H1 (cell line): Measurements from ENCODE around the gene CCDC60. TPM values are rescaled to one million over a fixed set of nuclear protein-coding genes. Genes with fewer than 3 reads are reported as not detected.

Experiments used
- CTCF ChIA-PET: fragments of 300-600 bp; sonication (Branson Sonifier 250); formaldehyde crosslinking; loops from one replicate; lab custom pipeline; 2021; ENCODE audit not compliant: partially characterized antibody; lab: Charles Lee
- POLR2A ChIA-PET: fragments of 300-600 bp; sonication (Branson Sonifier 250); formaldehyde crosslinking; loops from one replicate; lab custom pipeline; 2021; ENCODE audit warnings: inconsistent platforms; ENCODE audit not compliant: partially characterized antibody; lab: Charles Lee
- DNase-seq, 2 experiments: peaks; one replicate each; pipeline versions ENCODE4 v3.0.0 to v3.0.0-alpha.2; 2010 to 2022; ENCODE audit warnings: low spot score in 2 of 2, low read depth in 1 of 2, mixed read lengths in 1 of 2
- FAIRE-seq: peaks from 2 replicates; lab custom pipeline; 2011; peaks lifted over from hg19 to GRCh38; lab: Jason Lieb, UNC
- H2AFZ ChIP-seq: 2 replicates; pipeline ENCODE4 v1.8.1; 2012; ENCODE audit warnings: low read length, inconsistent platforms
- H2AK5ac ChIP-seq: 2 replicates; pipeline ENCODE4 v1.6.1; 2013; ENCODE audit warnings: low read depth, low read length
- H2BK120ac ChIP-seq: replicated peaks from 2 replicates; pipeline ENCODE3; 2013; ENCODE audit warnings: low read depth, low read length, inconsistent platforms
- H2BK12ac ChIP-seq: 2 replicates; pipeline ENCODE4 v1.6.1; 2013; ENCODE audit warnings: low read depth, low read length
- H2BK15ac ChIP-seq: 2 replicates; pipeline ENCODE4 v1.6.1; 2013; ENCODE audit warnings: low read length
- H2BK20ac ChIP-seq: 2 replicates; pipeline ENCODE4 v1.6.1; 2013; ENCODE audit warnings: low read length
- H2BK5ac ChIP-seq: 2 replicates; pipeline ENCODE4 v1.6.1; 2013; ENCODE audit warnings: low read depth, low read length
- H3K14ac ChIP-seq: 2 replicates; pipeline ENCODE4 v1.6.1; 2013; ENCODE audit warnings: inconsistent platforms; ENCODE audit not compliant: insufficient read length
- H3K18ac ChIP-seq: 2 replicates; pipeline ENCODE4 v1.6.1; 2013; ENCODE audit warnings: low read length; ENCODE audit errors: extremely low read depth
- H3K23ac ChIP-seq: 2 replicates; pipeline ENCODE4 v1.6.1; 2013; ENCODE audit warnings: inconsistent platforms; ENCODE audit not compliant: insufficient read length
- H3K23me2 ChIP-seq: 2 replicates; pipeline ENCODE4 v1.6.1; 2013; ENCODE audit warnings: low read depth, low read length
- H3K27ac ChIP-seq: 2 replicates; pipeline ENCODE4 v1.6.1; 2011; ENCODE audit warnings: low read depth, low read length, inconsistent platforms
- H3K27me3 ChIP-seq, 4 experiments: replicated peaks in 1 of 4; 1 replicate in 1 of 4; 2 replicates in 3 of 4; pipeline versions ENCODE4 v1.6.1 to v1.8.1; 2011 to 2013; ENCODE audit warnings: low read length in 3 of 4, mild to moderate bottlenecking in 3 of 4, inconsistent platforms in 2 of 4, mixed read lengths in 2 of 4, moderate library complexity in 1 of 4; ENCODE audit not compliant: control insufficient read depth in 3 of 4, insufficient read depth in 3 of 4; ENCODE audit errors: extremely low read depth in 1 of 4
- H3K36me3 ChIP-seq, 4 experiments: 2 replicates each; pipeline versions ENCODE4 v1.6.1 to v1.8.1; 2011 to 2013; ENCODE audit warnings: mild to moderate bottlenecking in 4 of 4, low read length in 3 of 4, moderate library complexity in 2 of 4, control low read depth in 1 of 4, inconsistent platforms in 1 of 4; ENCODE audit not compliant: insufficient read depth in 4 of 4, control insufficient read depth in 2 of 4
- H3K4ac ChIP-seq: replicated peaks from 2 replicates; pipeline ENCODE3; 2013; ENCODE audit warnings: low read length, low read depth, mixed read lengths, inconsistent platforms; ENCODE audit not compliant: insufficient read length
- H3K4me1 ChIP-seq, 4 experiments: replicated peaks in 1 of 4; 1 replicate in 1 of 4; 2 replicates in 3 of 4; pipeline versions ENCODE4 v1.6.1 to v1.8.1; 2011 to 2013; ENCODE audit warnings: low read length in 3 of 4, inconsistent platforms in 2 of 4, mixed read lengths in 1 of 4; ENCODE audit not compliant: insufficient read depth in 4 of 4, control insufficient read depth in 3 of 4
- H3K4me2 ChIP-seq, 2 experiments: 2 replicates each; pipeline versions ENCODE4 v1.6.1 to v1.8.1; 2011 to 2013; ENCODE audit warnings: low read depth in 2 of 2, low read length in 2 of 2, control low read depth in 1 of 2, inconsistent platforms in 1 of 2, mild to moderate bottlenecking in 1 of 2; ENCODE audit not compliant: insufficient read depth in 1 of 2
- H3K4me3 ChIP-seq, 4 experiments: fragments of 200-600, 300-600 bp in 1 of 4; sonication (generic), shearing (Covaris generic), sonication (Bioruptor Twin) in 1 of 4; 2 replicates each; pipeline versions ENCODE4 v1.5.1 to v1.8.1; 2011 to 2016; ENCODE audit warnings: low read length in 4 of 4, low read depth in 3 of 4, control low read depth in 2 of 4, inconsistent platforms in 2 of 4, mild to moderate bottlenecking in 2 of 4, mixed read lengths in 1 of 4, moderate library complexity in 1 of 4; ENCODE audit not compliant: insufficient read depth in 2 of 4; ENCODE audit errors: extremely low read depth in 1 of 4
- H3K56ac ChIP-seq: replicated peaks from 2 replicates; pipeline ENCODE3; 2013; ENCODE audit warnings: low read depth, mild to moderate bottlenecking, mixed read lengths, low read length, inconsistent platforms; ENCODE audit not compliant: insufficient read length
- H3K79me1 ChIP-seq: 2 replicates; pipeline ENCODE4 v1.6.1; 2013; ENCODE audit warnings: low read depth, low read length, control low read depth
- H3K79me2 ChIP-seq, 2 experiments: 2 replicates each; pipeline versions ENCODE4 v1.6.1 to v1.8.1; 2012 to 2013; ENCODE audit warnings: low read length in 2 of 2, mild to moderate bottlenecking in 2 of 2, inconsistent platforms in 1 of 2; ENCODE audit not compliant: insufficient read depth in 2 of 2, control insufficient read depth in 1 of 2
- H3K9ac ChIP-seq, 4 experiments: replicated peaks in 1 of 4; 1 replicate in 1 of 4; 2 replicates in 3 of 4; pipeline versions ENCODE4 v1.6.1 to v1.8.1; 2011 to 2013; ENCODE audit warnings: low read depth in 3 of 4, low read length in 3 of 4, control low read depth in 2 of 4, mild to moderate bottlenecking in 2 of 4, moderate library complexity in 2 of 4, inconsistent platforms in 1 of 4; ENCODE audit errors: extremely low read depth in 1 of 4
- H3K9me3 ChIP-seq, 2 experiments: 2 replicates each; pipeline versions ENCODE4 v1.6.1 to v1.8.1; 2012 to 2013; ENCODE audit warnings: mild to moderate bottlenecking in 2 of 2, moderate library complexity in 2 of 2, control low read depth in 1 of 2, inconsistent platforms in 1 of 2, low read depth in 1 of 2, low read length in 1 of 2, mixed read lengths in 1 of 2; ENCODE audit not compliant: insufficient read depth in 2 of 2
- H4K20me1 ChIP-seq, 2 experiments: replicated peaks in 1 of 2; 2 replicates each; pipeline versions ENCODE3 to v1.8.1; 2011 to 2013; ENCODE audit warnings: inconsistent platforms in 2 of 2, low read length in 2 of 2, mild to moderate bottlenecking in 1 of 2; ENCODE audit not compliant: insufficient read depth in 2 of 2, control insufficient read depth in 1 of 2
- H4K5ac ChIP-seq: 2 replicates; pipeline ENCODE4 v1.6.1; 2013; ENCODE audit warnings: low read length, low read depth, mixed read lengths, inconsistent platforms; ENCODE audit not compliant: insufficient read length
- H4K8ac ChIP-seq: 2 replicates; pipeline ENCODE4 v1.8.0; 2013; ENCODE audit warnings: mild to moderate bottlenecking, moderate library complexity, low read length, inconsistent platforms; ENCODE audit not compliant: insufficient read depth; ENCODE audit errors: extremely low read depth
- H4K91ac ChIP-seq: replicated peaks from 2 replicates; pipeline ENCODE3; 2013; ENCODE audit warnings: low read length, mixed read lengths, inconsistent platforms; ENCODE audit not compliant: insufficient read length
- CREB1 ChIP-seq: IDR thresholded peaks from 2 replicates; pipeline ENCODE4 v1.6.1; 2012; ENCODE audit warnings: inconsistent platforms
- CTCF ChIP-seq, 3 experiments: IDR thresholded peaks; 1 replicate in 2 of 3; 2 replicates in 1 of 3; pipeline versions ENCODE4 v1.5.1 to v1.6.1; 2011; ENCODE audit warnings: low read length in 3 of 3, mild to moderate bottlenecking in 3 of 3, inconsistent platforms in 2 of 3, low read depth in 1 of 3, moderate library complexity in 1 of 3; ENCODE audit not compliant: insufficient read depth in 1 of 3; ENCODE audit errors: control extremely low read depth in 1 of 3
- EZH2 ChIP-seq: fragments of 200-600 bp; sonication (generic); IDR thresholded peaks from 2 replicates; pipeline ENCODE4 v1.7.1; 2012; ENCODE audit warnings: low read depth, mild to moderate bottlenecking, moderate library complexity, low read length, inconsistent platforms; ENCODE audit not compliant: severe bottlenecking
- KDM4A ChIP-seq: IDR thresholded peaks from one replicate; pipeline ENCODE4 v1.7.1; 2012; ENCODE audit warnings: low read depth, mild to moderate bottlenecking, moderate library complexity, low read length, inconsistent platforms; ENCODE audit not compliant: severe bottlenecking
- POU5F1 ChIP-seq: IDR thresholded peaks from 2 replicates; pipeline ENCODE4 v1.6.1; 2011; ENCODE audit warnings: low read depth, mild to moderate bottlenecking, low read length, moderate library complexity
- RAD21 ChIP-seq, 2 experiments: IDR thresholded peaks in 1 of 2; conservative IDR thresholded peaks in 1 of 2; 2 replicates each; pipeline ENCODE4 v1.6.1; 2011; ENCODE audit warnings: low read depth in 2 of 2, low read length in 2 of 2, improper control_type of control experiment in 1 of 2, inconsistent platforms in 1 of 2, mild to moderate bottlenecking in 1 of 2, moderate library complexity in 1 of 2
- SRF ChIP-seq: IDR thresholded peaks from 2 replicates; pipeline ENCODE4 v1.6.1; 2011; ENCODE audit warnings: mild to moderate bottlenecking, low read depth, low read length, moderate library complexity
- WGBS, 2 experiments: shearing (Covaris generic) in 1 of 2; methylation state at CpG; one replicate each; pipeline versions ENCODE4 v1.1.6 to v1.1.7; 2013 to 2015; ENCODE audit warnings: low lambda C conversion rate in 2 of 2, mixed read lengths in 2 of 2, inconsistent platforms in 1 of 2, low coverage in 1 of 2, missing lambda C conversion rate in 1 of 2; ENCODE audit not compliant: insufficient replicate concordance in 2 of 2, insufficient coverage in 1 of 2, insufficient read length in 1 of 2; ENCODE audit errors: extremely low coverage in 1 of 2, missing lambda C conversion rate in 1 of 2; 5-methylcytosine and 5-hydroxymethylcytosine counted together
- polyA plus RNA-seq, 7 experiments: library from polyadenylated mRNA; depleted of rRNA in 3 of 7; stranded (reverse) in 5 of 7; unstranded in 2 of 7; fragments of >200 nt in 5 of 7; fragments of 200-250 nt in 2 of 7; gene quantifications; 1 replicate in 5 of 7; 2 replicates in 1 of 7; 4 replicates in 1 of 7; pipeline versions ENCODE4 v1.2.1 to v1.2.3, GENCODE V29; 2011 to 2013; ENCODE audit warnings: missing spikeins in 2 of 7, mixed read lengths in 2 of 7
- total RNA-seq: library from RNA; stranded (reverse); fragmentation: NEBNext Ultra II Directional; extraction: Animal tissue kit (Norgen Biotek cat#: 25700); gene quantifications from 2 replicates; pipeline ENCODE4 v1.2.1, GENCODE V29; 2021

CCDC60 gene
- total and polyA plus RNA-seq, 2 of the 8 experiments (the other 6 are each of a cell fraction or from before 2014, with no cell fraction given), result 0.05 TPM; not detected in 1

- Histone ChIP-seq H4K20me1 (no peaks in the 10 kb centered on the region), H3K56ac (no peak overlapping the region), H2AFZ (no peak overlapping the region), H3K9ac (no peak overlapping the region), H3K4me2 (peak overlapping the region; percentile 20 to 54; a peak in 3 of 4 replicates), H3K23me2 (no peaks in the 10 kb centered on the region; the same call in 1 of the 2 replicates), H3K9me3 (no peaks in the 10 kb centered on the region), H4K8ac (no peak overlapping the region), H3K14ac (no peak overlapping the region), H2BK15ac (no peak overlapping the region), H3K18ac (no peak overlapping the region), H3K79me1 (no peaks in the 10 kb centered on the region), H3K36me3 (no peaks in the 10 kb centered on the region), H3K4ac (no peak overlapping the region), H2BK5ac (no peak overlapping the region), H4K5ac (no peak overlapping the region), H2AK5ac (no peak overlapping the region), H2BK12ac (no peak overlapping the region), H3K27ac (no peak overlapping the region), H3K27me3 (no peaks in the 10 kb centered on the region), H4K91ac (no peak overlapping the region), H2BK20ac (no peak overlapping the region), H2BK120ac (no peak overlapping the region), H3K4me3 (peak overlapping the region in 1 of 4 experiments; percentile 34; a peak in 1 of 8 replicates), H3K79me2 (no peaks in the 10 kb centered on the region), H3K4me1 (peaks cover 0 to 6% (median 4%) of the 10 kb centered on the region in 4 experiments; a peak in 5 of 7 replicates), H3K23ac (no peak overlapping the region)
- WGBS, 2 experiments, result 50% methylated on average over 21 of the region's 21 CpGs; no CpG with 5 or more reads in 1 of the 2 experiments
- CTCF ChIA-PET, result interaction anchor here (0.5 to 8.7 kb wide), 90 partner anchors 8 to 992 kb away, joined by 3 to 70 read pairs (median 4); partner anchors contain the start of genes CCDC60 and HSPB8
- peak; percentile 91 for FAIRE-seq
- peak; percentile 49 to 91 for DNase-seq
- POLR2A ChIA-PET, result interaction anchor here (0.6 to 1.6 kb wide), 4 partner anchors 42 to 260 kb away, joined by 3 to 4 read pairs (median 4); no protein-coding TSS in a partner anchor
- TF ChIP-seq SRF (peak; percentile 56), POU5F1 (no peak), KDM4A (no peak), EZH2 (no peak), RAD21 (IDR thresholded peaks at IDR 0.05 in 1 of 2, conservative IDR thresholded peaks at IDR 0.05 in 1 of 2; ENCODE audit: low read depth in 2 of 2, low read length in 2 of 2) (peak; percentile 93 to 94), CTCF (IDR thresholded peaks at IDR 0.05; ENCODE audit: control extremely low read depth in 1 of 3, insufficient read depth in 1 of 3, low read depth in 1 of 3, low read length in 3 of 3) (peak; percentile 67 to 94 (median 74)), CREB1 (0 out of 2 replicates have a peak, but pooled peaks have one; percentile 32)
These were observed 78.6 kb downstream of the CCDC60 start for GRCh38 chr12:119412811-119413794.
